HG02981 (cell line): ENCODE data around the gene SLC35F1.

Source experiments
- ATAC-seq: cut with Tn5 transposase; IDR thresholded peaks from one replicate; pipeline ENCODE4 v1.9.1; 2021; ENCODE audit warnings: mild to moderate bottlenecking, moderate library complexity; ENCODE audit not compliant: unreplicated experiment

Gene SLC35F1

GRCh38 chr6:118252474-118252873 lies 345.4 kb downstream of the SLC35F1 start:
- peak; percentile 62 for ATAC-seq

- no peak for ATAC-seq
Measured at GRCh38 chr6:118253741-118254140, 346.7 kb downstream of the SLC35F1 start.

- ATAC-seq = no peak
Measured at GRCh38 chr6:118260833-118261232, 353.8 kb downstream of the SLC35F1 start.

- no peak for ATAC-seq
Measured at GRCh38 chr6:118263921-118264486, 356.9 kb downstream of the SLC35F1 start.

GRCh38 chr6:118269659-118270058 lies 362.6 kb downstream of the SLC35F1 start:
- ATAC-seq = no peak

GRCh38 chr6:118277631-118278030 lies 370.6 kb downstream of the SLC35F1 start:
- ATAC-seq = no peak

GRCh38 chr6:118280210-118280609 lies 373.1 kb downstream of the SLC35F1 start:
- peak; percentile 98 for ATAC-seq

GRCh38 chr6:118281291-118281690 lies 374.2 kb downstream of the SLC35F1 start:
- no peak for ATAC-seq

GRCh38 chr6:118283766-118284165 lies 376.7 kb downstream of the SLC35F1 start:
- ATAC-seq = no peak

- ATAC-seq = no peak
Measured at GRCh38 chr6:118284736-118285360, 377.8 kb downstream of the SLC35F1 start.

GRCh38 chr6:118285791-118286190 lies 378.7 kb downstream of the SLC35F1 start:
- no peak for ATAC-seq

GRCh38 chr6:118288355-118289124 lies 381.5 kb downstream of the SLC35F1 start:
- ATAC-seq = no peak

- no peak for ATAC-seq
Measured at GRCh38 chr6:118292558-118292957, 385.5 kb downstream of the SLC35F1 start.

- ATAC-seq = no peak
Measured at GRCh38 chr6:118294906-118295305, 387.8 kb downstream of the SLC35F1 start.

- ATAC-seq = no peak
Measured at GRCh38 chr6:118295336-118295735, 388.3 kb downstream of the SLC35F1 start.

- ATAC-seq = no peak
Measured at GRCh38 chr6:118296129-118296901, 389.3 kb downstream of the SLC35F1 start.

GRCh38 chr6:118297821-118298220 lies 390.8 kb downstream of the SLC35F1 start:
- no peak for ATAC-seq

- no peak for ATAC-seq
Measured at GRCh38 chr6:118298476-118299427, 391.7 kb downstream of the SLC35F1 start.

GRCh38 chr6:118299457-118299856 lies 392.4 kb downstream of the SLC35F1 start:
- ATAC-seq = no peak

- ATAC-seq = no peak
Measured at GRCh38 chr6:118304321-118304720, 397.3 kb downstream of the SLC35F1 start.
